AG09309 (cell line): ENCODE results near the gene PUS7.
"Not testable (repeated sequence)": the region's sequence is repeated elsewhere in the genome, so short reads cannot be mapped to it uniquely, and the experiment has no call there.

Experiments used
- DNase-seq: peaks from one replicate; pipeline ENCODE4 v3.0.0-alpha.2; 2010; ENCODE audit warnings: low read depth
- H3K4me3 ChIP-seq: 2 replicates; pipeline ENCODE4 v1.5.1; 2011; ENCODE audit warnings: mild to moderate bottlenecking, low read depth, low read length, moderate library complexity; ENCODE audit not compliant: control insufficient read depth
- CTCF ChIP-seq: IDR thresholded peaks from 2 replicates; pipeline ENCODE4 v1.5.1; 2011; ENCODE audit warnings: mild to moderate bottlenecking, low read depth, low read length, inconsistent platforms; ENCODE audit not compliant: insufficient read depth, control insufficient read depth; ENCODE audit errors: missing control alignments

The PUS7 gene

GRCh38 chr7:105532709-105533460, 10.8 kb upstream of the PUS7 start:
- no peak for TF ChIP-seq CTCF
- H3K4me3 ChIP-seq = peak overlapping the region; percentile 84
- no peak for DNase-seq

GRCh38 chr7:105531792-105532671, 10.0 kb upstream of the PUS7 start, which contains the start of gene RINT1:
TSS of gene RINT1 (plus strand) at chr7:105532201. CDS start at chr7:105532316, 115 bp downstream.
- peak; percentile 89 for TF ChIP-seq CTCF
- H3K4me3 ChIP-seq = peak within 1 kb of the TSS; percentile 84
- peak; percentile 66 for DNase-seq

- H3K4me3 ChIP-seq = no peak overlapping the region
- no peak for TF ChIP-seq CTCF
- DNase-seq = no peak
Measured at GRCh38 chr7:105530546-105530945, 8.5 kb upstream of the PUS7 start.

GRCh38 chr7:105530126-105530525, 8.1 kb upstream of the PUS7 start:
- no peak for DNase-seq
- H3K4me3 ChIP-seq = no peak overlapping the region
- TF ChIP-seq CTCF = no peak

- H3K4me3 ChIP-seq, DNase-seq: not testable (repeated sequence)
Measured at GRCh38 chr7:105527737-105528136, 5.7 kb upstream of the PUS7 start.

- TF ChIP-seq CTCF = no peak
- no peak overlapping the region for H3K4me3 ChIP-seq
- no peak for DNase-seq
Measured at GRCh38 chr7:105524840-105525239, 2.8 kb upstream of the PUS7 start.

- not testable (repeated sequence) for H3K4me3 ChIP-seq, DNase-seq
Measured at GRCh38 chr7:105524423-105524822, 2.4 kb upstream of the PUS7 start.
